GM12801 (cell line): ENCODE measurements around the gene IKBKE.

Source experiments
- TF ChIP-seq, protein P1 (sequence below): IDR thresholded peaks from one replicate; pipeline ENCODE4 v1.5.1; 2011; ENCODE audit warnings: control low read depth; ENCODE audit not compliant: insufficient read length; ENCODE audit errors: extremely low read depth

IKBKE gene

DNA sequence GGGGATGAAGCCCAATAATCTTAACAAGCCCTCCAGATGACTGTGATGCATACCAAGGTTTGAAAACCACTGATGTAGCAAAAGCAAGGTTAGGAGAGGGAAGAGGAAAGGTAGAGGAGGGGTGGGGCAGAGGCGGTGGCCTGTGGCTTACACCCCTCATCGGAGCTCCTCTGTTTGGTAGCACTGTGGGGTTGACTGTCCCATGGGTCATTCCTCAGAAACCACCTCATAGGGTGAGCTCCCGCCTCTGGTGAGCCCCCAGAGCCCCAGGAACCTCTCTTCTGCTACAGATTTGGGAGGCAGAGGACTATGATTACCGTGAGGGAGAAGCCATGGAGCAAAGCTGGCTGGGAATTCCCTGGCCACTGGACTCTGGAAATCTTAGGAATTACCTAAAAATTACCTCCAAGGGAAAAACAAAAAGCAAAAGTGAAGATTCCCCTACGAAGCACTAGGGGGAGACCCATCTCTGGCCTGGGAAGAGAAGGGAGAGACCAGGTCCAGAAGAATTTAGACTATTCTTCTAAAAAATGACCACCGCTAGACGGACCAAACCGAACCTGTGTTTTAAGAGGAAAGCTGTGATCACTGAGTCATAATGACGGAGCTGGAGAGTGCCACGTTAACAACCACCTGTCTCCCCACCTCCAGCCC lies 35.6 kb downstream of the IKBKE start:
- TF ChIP-seq, protein P1, sequence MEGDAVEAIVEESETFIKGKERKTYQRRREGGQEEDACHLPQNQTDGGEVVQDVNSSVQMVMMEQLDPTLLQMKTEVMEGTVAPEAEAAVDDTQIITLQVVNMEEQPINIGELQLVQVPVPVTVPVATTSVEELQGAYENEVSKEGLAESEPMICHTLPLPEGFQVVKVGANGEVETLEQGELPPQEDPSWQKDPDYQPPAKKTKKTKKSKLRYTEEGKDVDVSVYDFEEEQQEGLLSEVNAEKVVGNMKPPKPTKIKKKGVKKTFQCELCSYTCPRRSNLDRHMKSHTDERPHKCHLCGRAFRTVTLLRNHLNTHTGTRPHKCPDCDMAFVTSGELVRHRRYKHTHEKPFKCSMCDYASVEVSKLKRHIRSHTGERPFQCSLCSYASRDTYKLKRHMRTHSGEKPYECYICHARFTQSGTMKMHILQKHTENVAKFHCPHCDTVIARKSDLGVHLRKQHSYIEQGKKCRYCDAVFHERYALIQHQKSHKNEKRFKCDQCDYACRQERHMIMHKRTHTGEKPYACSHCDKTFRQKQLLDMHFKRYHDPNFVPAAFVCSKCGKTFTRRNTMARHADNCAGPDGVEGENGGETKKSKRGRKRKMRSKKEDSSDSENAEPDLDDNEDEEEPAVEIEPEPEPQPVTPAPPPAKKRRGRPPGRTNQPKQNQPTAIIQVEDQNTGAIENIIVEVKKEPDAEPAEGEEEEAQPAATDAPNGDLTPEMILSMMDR, result no peak

- TF ChIP-seq, protein P1, result no peak
Measured at GRCh38 chr1:206506405-206507283, 36.4 kb downstream of the IKBKE start.

DNA sequence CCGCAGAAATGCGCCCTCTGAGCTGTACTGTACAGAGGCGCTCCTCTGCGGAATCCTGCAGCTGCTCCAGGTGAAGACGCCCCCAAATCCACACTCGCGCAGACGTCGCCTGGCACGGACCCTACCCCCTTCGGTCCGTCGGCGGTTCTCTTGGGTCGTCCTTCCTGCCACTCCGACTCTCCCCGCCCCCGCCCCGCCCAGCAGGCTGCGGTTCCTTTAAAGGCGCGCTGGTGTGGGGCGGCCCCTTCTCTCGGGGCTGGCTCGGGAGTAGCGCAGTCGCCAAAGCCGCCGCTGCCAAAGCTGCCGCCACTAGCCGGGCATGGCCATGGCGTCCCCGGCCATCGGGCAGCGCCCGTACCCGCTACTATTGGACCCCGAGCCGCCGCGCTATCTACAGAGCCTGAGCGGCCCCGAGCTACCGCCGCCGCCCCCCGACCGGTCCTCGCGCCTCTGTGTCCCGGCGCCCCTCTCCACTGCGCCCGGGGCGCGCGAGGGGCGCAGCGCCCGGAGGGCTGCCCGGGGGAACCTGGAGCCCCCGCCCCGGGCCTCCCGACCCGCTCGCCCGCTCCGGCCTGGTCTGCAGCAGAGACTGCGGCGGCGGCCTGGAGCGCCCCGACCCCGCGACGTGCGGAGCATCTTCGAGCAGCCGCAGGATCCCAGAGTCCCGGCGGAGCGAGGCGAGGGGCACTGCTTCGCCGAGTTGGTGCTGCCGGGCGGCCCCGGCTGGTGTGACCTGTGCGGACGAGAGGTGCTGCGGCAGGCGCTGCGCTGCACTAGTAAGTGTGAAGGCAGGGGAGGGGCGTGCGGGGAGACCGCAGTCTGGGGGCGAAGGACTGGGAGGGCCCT lies 37.2 kb downstream of the IKBKE start, which contains the start of gene RASSF5:
Gene RASSF5, plus strand, starts transcription at position 248 of the 846 bp plus-strand sequence. Its CDS starts 72 bp downstream, at position 320.
- TF ChIP-seq, protein P1, result no peak

DNA sequence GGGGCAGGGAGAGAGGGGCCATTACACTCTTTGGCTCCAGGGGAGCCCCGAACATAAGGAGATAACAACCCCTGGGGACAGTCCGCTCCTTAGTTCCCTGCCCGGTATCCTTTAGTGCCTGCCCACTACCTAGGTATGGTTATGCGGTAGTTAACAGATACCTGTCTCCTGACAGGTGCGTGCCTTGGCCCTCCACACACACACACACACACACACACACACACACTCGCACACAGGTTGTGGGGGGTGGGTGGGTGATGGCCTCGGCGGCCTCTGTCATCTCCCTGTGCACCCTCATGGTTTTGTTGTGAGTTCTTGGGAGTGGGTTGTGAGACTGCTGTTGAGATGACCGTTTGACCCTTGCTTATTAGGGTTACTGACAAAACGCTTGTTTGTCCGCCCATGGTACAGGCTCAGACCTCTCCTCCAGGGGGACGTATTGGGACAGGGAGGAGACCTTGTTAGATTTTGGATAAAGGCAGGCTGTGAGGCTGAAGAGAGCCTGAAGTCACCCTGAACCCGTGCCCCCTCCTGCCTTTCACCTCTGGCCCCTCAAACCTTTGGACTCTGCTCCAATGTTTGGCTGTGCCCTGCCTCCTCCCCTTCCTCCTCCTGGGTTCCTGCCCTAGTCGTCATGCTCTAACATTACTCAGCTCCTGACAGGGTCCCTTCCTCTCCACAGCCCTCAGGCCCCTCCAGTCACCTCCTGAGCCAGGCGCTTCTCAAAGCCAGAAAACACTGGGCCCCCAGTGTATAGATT lies 38.0 kb downstream of the IKBKE start:
- TF ChIP-seq, protein P1, result no peak

DNA sequence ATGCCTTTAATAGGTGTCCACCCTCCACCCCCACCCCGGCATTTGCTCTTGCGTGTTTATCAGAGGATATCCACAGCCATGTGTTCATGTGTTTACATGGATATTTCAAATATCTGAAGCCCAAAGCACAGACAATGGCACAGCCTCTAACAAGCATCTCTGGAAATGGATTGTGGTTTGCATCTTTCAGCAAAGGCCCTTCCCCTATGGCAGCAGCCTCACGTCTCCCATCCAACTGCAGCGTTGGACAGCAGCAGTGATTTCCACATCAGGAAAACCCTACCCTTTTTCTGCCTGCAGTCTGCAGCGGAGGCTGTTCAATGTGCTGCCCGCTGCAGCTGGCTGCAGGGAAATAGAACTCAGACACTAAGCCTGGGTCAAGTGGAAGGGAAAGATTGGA lies 38.7 kb downstream of the IKBKE start:
- TF ChIP-seq, protein P1, result no peak

DNA sequence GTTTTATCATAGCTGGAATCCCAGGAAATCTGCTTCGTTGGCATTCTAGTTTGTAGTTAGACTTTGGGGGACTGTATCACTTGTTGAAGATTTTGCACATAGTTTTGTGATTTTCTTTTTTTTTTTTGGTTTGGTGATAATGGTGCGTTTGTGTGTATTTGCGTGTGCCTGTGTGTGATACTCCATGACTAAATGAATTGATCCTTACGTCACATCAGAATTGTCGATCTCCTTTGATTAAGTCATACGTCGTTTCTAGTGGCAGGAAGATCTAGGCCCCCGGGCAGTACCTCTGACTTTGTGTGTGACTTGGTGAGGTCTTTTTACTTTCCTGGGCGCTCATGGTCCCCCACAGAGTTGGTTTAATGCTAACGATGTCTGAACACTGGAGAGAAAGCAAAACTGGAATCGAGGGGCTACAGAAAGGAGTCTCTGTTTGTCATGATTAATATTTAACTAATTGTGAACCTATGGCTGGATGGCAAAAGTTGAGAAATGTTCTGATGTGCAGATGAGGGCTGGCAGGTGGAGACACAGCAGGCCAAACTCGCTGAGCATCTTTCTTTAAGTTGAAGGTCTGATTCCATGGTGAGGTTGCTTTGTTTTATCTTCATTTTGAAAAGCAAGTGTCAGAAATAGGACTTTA lies 39.5 kb downstream of the IKBKE start:
- TF ChIP-seq, protein P1, result no peak
